CD4-positive, alpha-beta T cell (primary cell): ENCODE measurements around the gene NDUFC1. TPM values are rescaled to one million over a fixed set of nuclear protein-coding genes. Genes with fewer than 3 reads are reported as not detected.

Experiments used
- ATAC-seq: fragments of 200-7000 bp; cut with Tn5 transposase; one replicate; pipeline ENCODE4 v1.10.0; 2022; ENCODE audit warnings: mild to moderate bottlenecking; ENCODE audit not compliant: poor library complexity
- CTCF ChIA-PET: fragments of 350-600 bp; sonication (Branson Sonifier 250); formaldehyde crosslinking; loops from one replicate; lab custom pipeline; 2021; ENCODE audit warnings: antibody characterized with exemption, inconsistent platforms; lab: Charles Lee
- POLR2A ChIA-PET: fragments of 350-600 bp; sonication (Branson Sonifier 250); formaldehyde crosslinking; loops from one replicate; lab custom pipeline; 2021; ENCODE audit warnings: antibody characterized with exemption, inconsistent platforms; lab: Charles Lee
- DNase-seq, 14 experiments: peaks; one replicate each; pipeline ENCODE4 v3.0.0-alpha.2; 2013 to 2020; ENCODE audit warnings: mixed read lengths in 2 of 14
- H3K27ac ChIP-seq, 2 donors: one replicate each; pipeline versions ENCODE4 v1.5.1 to v1.7.0; 2013; ENCODE audit warnings: low read length in 2 of 2, low read depth in 1 of 2, mild to moderate bottlenecking in 1 of 2
- H3K27me3 ChIP-seq, 2 experiments: 1 replicate in 1 of 2; 2 replicates in 1 of 2; pipeline versions ENCODE4 v1.6.1 to v1.7.0; 2013; ENCODE audit warnings: low read length in 2 of 2, control low read depth in 1 of 2, mild to moderate bottlenecking in 1 of 2, moderate library complexity in 1 of 2; ENCODE audit not compliant: insufficient read depth in 2 of 2, control insufficient read depth in 1 of 2
- H3K36me3 ChIP-seq: one replicate; pipeline ENCODE4 v1.6.1; 2013; ENCODE audit warnings: low read length, control low read depth; ENCODE audit not compliant: insufficient read depth
- H3K4me1 ChIP-seq: one replicate; pipeline ENCODE4 v1.6.1; 2013; ENCODE audit warnings: low read length, control low read depth; ENCODE audit not compliant: insufficient read depth
- H3K4me3 ChIP-seq: one replicate; pipeline ENCODE4 v1.5.1; 2013; ENCODE audit warnings: mild to moderate bottlenecking, low read length, moderate library complexity
- H3K9me3 ChIP-seq, 2 experiments: 1 replicate in 1 of 2; 2 replicates in 1 of 2; pipeline versions ENCODE4 v1.6.1 to v1.7.0; 2013; ENCODE audit warnings: low read length in 2 of 2, mild to moderate bottlenecking in 2 of 2, control low read depth in 1 of 2, moderate library complexity in 1 of 2; ENCODE audit not compliant: control insufficient read depth in 1 of 2, insufficient read depth in 1 of 2
- H3K27ac Mint-ChIP-seq: one replicate; pipeline ENCODE4 v1.8.0; 2020; ENCODE audit warnings: mixed read lengths
- H3K27me3 Mint-ChIP-seq: one replicate; pipeline ENCODE4 v1.8.0; 2021; ENCODE audit warnings: mixed read lengths
- H3K36me3 Mint-ChIP-seq: one replicate; pipeline ENCODE4 v1.8.0; 2021; ENCODE audit warnings: low read depth, mixed read lengths
- H3K4me1 Mint-ChIP-seq: one replicate; pipeline ENCODE4 v1.8.0; 2021; ENCODE audit warnings: low read depth, mixed read lengths
- H3K4me3 Mint-ChIP-seq: one replicate; pipeline ENCODE4 v1.8.0; 2020; ENCODE audit warnings: mild to moderate bottlenecking, mixed read lengths
- H3K9me3 Mint-ChIP-seq: one replicate; pipeline ENCODE4 v1.8.0; 2020; ENCODE audit warnings: mixed read lengths
- CTCF ChIP-seq: fragments of 200-600 bp; IDR thresholded peaks from one replicate; pipeline ENCODE4 v1.8.0; 2022; ENCODE audit warnings: antibody characterized with exemption, mild to moderate bottlenecking
- intact Hi-C, 2 experiments: fragments of 100-400 bp; cut with DNase I in 1 of 2; cut with micrococcal nuclease in 1 of 2; formaldehyde crosslinking; loops; one replicate each; pipeline versions ENCODE4 v1.15.1 to v1.9.0; 2023 to 2025; cut with DNase I, micrococcal nuclease
- polyA plus RNA-seq, 2 donors: library from polyadenylated mRNA; unstranded; fragments of 120-200 nt; gene quantifications; one replicate each; pipeline ENCODE4 v1.2.1, GENCODE V29; 2013
- total RNA-seq, 174 experiments: library from RNA in 2 of 174; stranded (reverse) in 2 of 174; gene quantifications; one replicate each; pipeline ENCODE4 v1.2.3 and lab custom pipeline; 2021 to 2026

The NDUFC1 gene
- 10 to 100 TPM; 23.3 to 26.4 TPM for total RNA-seq
- 42.9 TPM for polyA plus RNA-seq (2013, experiment 1 of 2)
- 31.1 TPM for polyA plus RNA-seq (2013, experiment 2 of 2)
- 17.0 to 46.8 (median 25.9) reads per million in 172 experiments for total RNA-seq (lab: John Stamatoyannopoulos, UW)

- peak within 1 kb of the TSS; percentile 95 for H3K4me3 Mint-ChIP-seq
- ATAC-seq, result peak; percentile 49
- ChIA-PET POLR2A (interaction anchor here (0.9 to 4.2 kb wide), 18 partner anchors 9 to 355 kb away, joined by 3 to 61 read pairs (median 6); partner anchors contain the start of genes ELF2, RAB33B and SETD7), CTCF (interaction anchor here (0.5 to 2.9 kb wide), 10 partner anchors 10 to 286 kb away, joined by 3 to 14 read pairs (median 4); no protein-coding TSS in a partner anchor)
- H3K27me3 Mint-ChIP-seq, result no peaks in the 10 kb centered on the region
- Histone ChIP-seq H3K36me3 (peaks cover 3% of the 10 kb centered on the region), H3K27me3 (no peaks in the 10 kb centered on the region), H3K4me1 (peaks cover 26% of the 10 kb centered on the region), H3K4me3 (peak within 1 kb of the TSS; percentile 91), H3K9me3 (no peaks in the 10 kb centered on the region), H3K27ac (peak within 1 kb of the TSS; percentile 97 to 98)
- peak; percentile 38 for TF ChIP-seq CTCF
- intact Hi-C loops, result loop anchor here (1.0 to 10.0 kb wide), 11 partner anchors 40 to 1073 kb away; partner anchors contain the start of genes ELF2 (in 1 of the 2), MAML3 (in 1 of the 2), NOCT (in 1 of the 2) and RAB33B (in 1 of the 2)
- H3K4me1 Mint-ChIP-seq, result peaks cover 70% of the 10 kb centered on the region
- H3K9me3 Mint-ChIP-seq, result no peaks in the 10 kb centered on the region
- peak within 1 kb of the TSS; percentile 94 for H3K27ac Mint-ChIP-seq
- H3K36me3 Mint-ChIP-seq, result peaks cover 52% of the 10 kb centered on the region
- peak; percentile 27 to 86 (median 60) for DNase-seq
Observed at GRCh38 chr4:139301821-139302611, at the start of gene NDUFC1. Gene NDUFC1 (minus strand): TSS chr4:139302477. CDS start chr4:139295798, 6,679 bp downstream.

DNA sequence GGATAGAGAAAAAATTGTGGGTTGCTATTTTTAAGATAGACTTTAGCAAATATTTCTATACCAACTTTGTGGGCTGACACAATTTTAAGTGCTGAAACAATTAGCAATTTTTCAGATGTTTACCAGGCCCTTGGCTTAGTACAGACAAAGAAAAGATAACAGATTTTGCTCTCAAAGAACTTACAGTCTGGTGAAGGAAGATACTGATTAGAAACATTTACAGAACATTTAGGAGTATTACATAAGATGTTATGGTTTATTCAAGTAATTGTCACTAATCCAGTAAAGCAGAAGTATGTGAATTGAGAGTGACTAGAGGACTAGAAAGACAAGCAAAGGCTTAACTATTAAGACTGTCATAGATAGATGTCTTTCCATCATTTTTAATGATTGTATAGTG is 35.3 kb upstream of the NDUFC1 start:
- no peak for ATAC-seq
- H3K27me3 Mint-ChIP-seq, result no peaks in the 10 kb centered on the region
- no peaks in the 10 kb centered on the region for H3K9me3 Mint-ChIP-seq
- intact Hi-C loops, result no loop called here
- H3K4me3 Mint-ChIP-seq, result no peak overlapping the region
- Histone ChIP-seq H3K4me3 (no peak overlapping the region), H3K9me3 (no peaks in the 10 kb centered on the region), H3K27me3 (no peaks in the 10 kb centered on the region), H3K27ac (no peak overlapping the region), H3K36me3 (peaks cover 64% of the 10 kb centered on the region), H3K4me1 (no peaks in the 10 kb centered on the region)
- DNase-seq, result no peak
- no peak overlapping the region for H3K27ac Mint-ChIP-seq
- POLR2A ChIA-PET, result no interaction called here
- peaks cover 14% of the 10 kb centered on the region for H3K4me1 Mint-ChIP-seq
- H3K36me3 Mint-ChIP-seq, result peaks cover 73% of the 10 kb centered on the region
- TF ChIP-seq CTCF, result no peak
- CTCF ChIA-PET, result interaction anchor here (1.1 kb wide), 1 partner anchor 11 kb away, joined by 3 read pairs; no protein-coding TSS in a partner anchor

DNA sequence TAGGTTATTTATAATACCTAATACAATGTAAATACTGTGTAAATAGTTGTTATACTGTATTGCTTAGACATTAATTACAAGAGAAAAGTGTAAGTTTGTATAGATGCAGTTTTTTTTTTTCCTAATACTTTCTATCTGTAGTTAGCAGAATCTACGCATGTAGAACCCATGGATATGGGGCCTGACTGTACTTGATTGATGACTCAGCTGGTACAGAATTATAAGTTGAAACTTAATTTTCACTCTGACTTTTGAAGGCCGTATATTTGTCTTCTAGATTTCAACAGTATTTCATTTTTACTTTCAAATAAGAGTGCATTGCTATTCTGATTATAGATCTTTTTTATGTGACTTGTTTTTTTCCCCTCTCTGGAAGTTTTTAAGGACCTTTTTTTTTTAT is 30.8 kb upstream of the NDUFC1 start:
- peaks cover 59% of the 10 kb centered on the region for H3K36me3 Mint-ChIP-seq
- CTCF ChIA-PET, result interaction anchor here (1.6 kb wide), 1 partner anchor 37 kb away, joined by 4 read pairs; no protein-coding TSS in a partner anchor
- Histone ChIP-seq H3K4me3 (no peak overlapping the region), H3K4me1 (peaks cover 6% of the 10 kb centered on the region), H3K27me3 (no peaks in the 10 kb centered on the region), H3K9me3 (peaks cover 0 to 5% of the 10 kb centered on the region in 2 experiments), H3K27ac (no peak overlapping the region), H3K36me3 (peaks cover 45% of the 10 kb centered on the region)
- H3K27ac Mint-ChIP-seq, result peak overlapping the region; percentile 24
- no peak for ATAC-seq
- intact Hi-C loops, result no loop called here
- DNase-seq, result no peak
- no peak for TF ChIP-seq CTCF
- no peak overlapping the region for H3K4me3 Mint-ChIP-seq
- POLR2A ChIA-PET, result no interaction called here
- no peaks in the 10 kb centered on the region for H3K27me3 Mint-ChIP-seq
- H3K4me1 Mint-ChIP-seq, result peaks cover 34% of the 10 kb centered on the region
- H3K9me3 Mint-ChIP-seq, result no peaks in the 10 kb centered on the region
